Kidney epithelial cell (primary cell): Measurements from ENCODE around the gene KRTAP2-4. TPM values are rescaled to one million over a fixed set of nuclear protein-coding genes. Genes with fewer than 3 reads are reported as not detected.

Source experiments
- DNase-seq: peaks from one replicate; pipeline ENCODE4 v3.0.0-alpha.2; 2010; ENCODE audit warnings: low read depth
- H3K27me3 ChIP-seq: 2 replicates; pipeline ENCODE4 v1.6.0; 2011; ENCODE audit warnings: low read length; ENCODE audit not compliant: control insufficient read depth, insufficient read depth
- H3K36me3 ChIP-seq: 2 replicates; pipeline ENCODE4 v1.5.1; 2011; ENCODE audit warnings: low read length; ENCODE audit not compliant: control insufficient read depth, insufficient read depth
- H3K4me3 ChIP-seq: 2 replicates; pipeline ENCODE4 v1.5.1; 2011; ENCODE audit warnings: low read depth, mild to moderate bottlenecking, control low read depth, low read length
- CTCF ChIP-seq: IDR thresholded peaks from 2 replicates; pipeline ENCODE4 v1.5.1; 2011; ENCODE audit warnings: mild to moderate bottlenecking, moderate library complexity, low read length, control low read depth, inconsistent platforms; ENCODE audit not compliant: insufficient read depth, poor library complexity, severe bottlenecking
- total RNA-seq: library from RNA; depleted of rRNA; stranded (reverse); fragments of >200 nt; gene quantifications from 2 replicates; pipeline ENCODE4 v1.2.3, GENCODE V29; 2015

KRTAP2-4 gene
- total RNA-seq, 1 donor from 2014 or later = not detected

DNA sequence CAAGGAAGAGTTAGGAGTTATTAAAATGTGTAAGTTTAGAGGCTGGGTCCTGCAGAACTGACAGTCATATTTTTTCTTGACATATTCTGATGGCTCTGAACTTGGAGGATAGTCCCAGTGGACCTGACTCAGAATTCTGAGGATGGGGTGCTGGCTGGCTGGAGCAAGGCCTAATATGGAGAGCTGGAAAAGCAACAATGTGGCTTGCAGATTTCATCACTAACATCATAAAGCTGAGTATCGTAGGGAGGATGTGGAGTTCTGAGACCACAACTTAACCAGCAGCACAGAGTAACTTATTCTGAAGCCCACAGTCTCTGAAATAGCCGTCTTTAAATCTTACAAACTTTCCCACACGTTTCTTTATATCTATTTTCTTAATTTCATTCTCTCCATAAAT, 41.0 kb downstream of the KRTAP2-4 start:
- no peak overlapping the region for H3K4me3 ChIP-seq
- no peak for TF ChIP-seq CTCF
- H3K36me3 ChIP-seq = no peaks in the 10 kb centered on the region
- no peak for DNase-seq
- H3K27me3 ChIP-seq = no peaks in the 10 kb centered on the region

- Histone ChIP-seq H3K4me3 (no peak overlapping the region), H3K27me3 (no peaks in the 10 kb centered on the region), H3K36me3 (no peaks in the 10 kb centered on the region)
- no peak for DNase-seq
- no peak for TF ChIP-seq CTCF
Measured at GRCh38 chr17:41020336-41020735, 45.3 kb downstream of the KRTAP2-4 start.

- no peaks in the 10 kb centered on the region for H3K27me3 ChIP-seq
- no peaks in the 10 kb centered on the region for H3K36me3 ChIP-seq
- DNase-seq = no peak
- no peak for TF ChIP-seq CTCF
- no peak overlapping the region for H3K4me3 ChIP-seq
Measured at GRCh38 chr17:41019415-41019814, 46.3 kb downstream of the KRTAP2-4 start.

GRCh38 chr17:41018541-41018940, 47.1 kb downstream of the KRTAP2-4 start:
- DNase-seq = no peak
- TF ChIP-seq CTCF = no peak
- H3K36me3 ChIP-seq = no peaks in the 10 kb centered on the region
- H3K4me3 ChIP-seq = no peak overlapping the region
- H3K27me3 ChIP-seq = no peaks in the 10 kb centered on the region

DNA sequence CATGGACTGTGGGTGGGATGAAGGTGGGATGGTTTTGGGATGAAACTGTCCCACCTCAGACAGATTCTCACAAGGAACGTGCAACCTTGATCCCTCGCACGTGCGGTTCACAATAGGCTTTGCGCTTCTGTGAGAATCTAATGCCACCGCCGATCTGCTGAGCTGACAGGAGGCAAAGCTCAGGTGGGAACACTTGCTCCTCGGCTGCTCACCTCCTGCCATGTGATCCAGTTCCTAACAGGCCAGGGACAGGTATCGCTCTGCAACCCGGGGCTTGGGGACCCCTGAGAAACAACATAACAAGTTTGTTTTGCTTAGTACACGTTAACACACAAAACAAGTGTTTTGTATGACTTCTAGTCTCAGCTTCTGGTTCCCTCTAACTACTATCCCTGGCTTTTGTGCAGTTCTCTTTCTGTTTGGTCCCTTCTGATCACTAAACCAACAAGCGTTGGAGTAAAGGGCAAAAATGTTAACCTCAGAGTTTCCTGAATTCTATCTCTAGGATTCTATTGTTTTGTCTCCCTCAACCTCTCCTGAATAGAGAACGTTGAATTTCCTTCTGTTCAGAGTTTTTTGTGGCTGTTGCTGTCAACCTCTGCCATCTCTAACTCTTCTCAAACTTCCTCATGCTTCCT, 49.0 kb downstream of the KRTAP2-4 start:
- DNase-seq = no peak
- TF ChIP-seq CTCF = no peak
- H3K4me3 ChIP-seq = no peak overlapping the region
- H3K27me3 ChIP-seq = no peaks in the 10 kb centered on the region
- no peaks in the 10 kb centered on the region for H3K36me3 ChIP-seq

- no peak for TF ChIP-seq CTCF
- no peaks in the 10 kb centered on the region for H3K36me3 ChIP-seq
- H3K27me3 ChIP-seq = no peaks in the 10 kb centered on the region
- DNase-seq = no peak
- no peak overlapping the region for H3K4me3 ChIP-seq
Measured at GRCh38 chr17:41015454-41015853, 50.2 kb downstream of the KRTAP2-4 start.
